Endothelial cell of umbilical vein (primary cell): ENCODE data around the gene FBXO5.

Source experiments
- CTCF ChIP-seq, 2 donors: IDR thresholded peaks; 1 replicate in 1 of 2; 2 replicates in 1 of 2; pipeline ENCODE4 v1.5.1; 2011; ENCODE audit warnings: low read length in 2 of 2, mild to moderate bottlenecking in 2 of 2, moderate library complexity in 2 of 2, control low read depth in 1 of 2, inconsistent platforms in 1 of 2, low read depth in 1 of 2; ENCODE audit not compliant: insufficient read depth in 1 of 2; ENCODE audit errors: extremely low read depth in 1 of 2
- EZH2 ChIP-seq: IDR thresholded peaks from 2 replicates; pipeline ENCODE4 v1.6.1; 2012; ENCODE audit warnings: borderline replicate concordance, low read depth, mild to moderate bottlenecking, moderate library complexity, low read length, inconsistent platforms; ENCODE audit not compliant: severe bottlenecking

DNA sequence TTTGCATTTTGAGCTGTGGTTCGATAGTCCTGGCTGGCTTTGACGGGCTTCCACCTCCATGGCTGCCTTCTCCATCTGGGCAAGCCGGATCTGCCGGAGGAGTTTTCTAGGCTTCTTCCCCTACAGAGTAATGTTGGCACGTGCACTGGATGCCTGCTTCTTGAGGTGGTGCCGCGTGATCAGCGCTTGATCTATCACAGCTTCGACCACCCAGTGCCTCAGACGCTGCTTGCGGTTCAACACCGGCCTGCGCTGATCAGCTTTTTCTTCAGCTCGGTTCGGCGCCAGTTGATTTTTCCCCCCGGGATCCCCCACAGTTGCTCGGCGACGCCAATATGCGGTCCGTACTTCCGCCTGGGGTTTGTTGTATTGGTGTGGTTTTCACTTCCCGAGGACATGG is 23.5 kb downstream of the FBXO5 start:
- TF ChIP-seq EZH2 (no peak), CTCF (IDR thresholded peaks at IDR 0.05; ENCODE audit: extremely low read depth in 1 of 2, insufficient read depth in 1 of 2, low read depth in 1 of 2, low read length in 2 of 2) (no peak)
